Daoy (cell line): Measurements from ENCODE around the gene CST8. TPM values are rescaled to one million over a fixed set of nuclear protein-coding genes. Genes with fewer than 3 reads are reported as not detected.

Experiments used
- DNase-seq: peaks from one replicate; pipeline ENCODE4 v3.0.0-alpha.2; 2015; ENCODE audit warnings: low read depth
- total RNA-seq: library from RNA; depleted of rRNA; stranded (reverse); fragments of >200 nt; shearing (Covaris generic); gene quantifications from 2 replicates; pipeline ENCODE4 v1.2.3, GENCODE V29; 2014

CST8 gene
- total RNA-seq, 1 experiment from 2014 or later: not detected

GRCh38 chr20:23476015-23476754 lies 14.7 kb upstream of the CST8 start:
- no peak for DNase-seq

GRCh38 chr20:23477223-23477622 lies 13.7 kb upstream of the CST8 start:
- DNase-seq: no peak

GRCh38 chr20:23479043-23479442 lies 11.9 kb upstream of the CST8 start:
- DNase-seq: no peak

GRCh38 chr20:23482138-23482537 lies 8.8 kb upstream of the CST8 start:
- DNase-seq: no peak

GRCh38 chr20:23484081-23484480 lies 6.8 kb upstream of the CST8 start:
- DNase-seq: no peak

- no peak for DNase-seq
Observed at GRCh38 chr20:23488470-23488869, 2.4 kb upstream of the CST8 start.

- DNase-seq: no peak
Observed at GRCh38 chr20:23488996-23489395, 1.9 kb upstream of the CST8 start.

GRCh38 chr20:23492292-23492691 lies 1.4 kb downstream of the CST8 start:
- no peak for DNase-seq

GRCh38 chr20:23493172-23493772 lies 2.4 kb downstream of the CST8 start:
- no peak for DNase-seq

GRCh38 chr20:23497536-23497935 lies 6.6 kb downstream of the CST8 start:
- DNase-seq: no peak

GRCh38 chr20:23501926-23502325 lies 11.0 kb downstream of the CST8 start:
- no peak for DNase-seq

GRCh38 chr20:23503649-23504048 lies 12.7 kb downstream of the CST8 start:
- DNase-seq: no peak

GRCh38 chr20:23507346-23507745 lies 16.4 kb downstream of the CST8 start:
- DNase-seq: no peak

GRCh38 chr20:23508449-23509229 lies 17.7 kb downstream of the CST8 start:
- no peak for DNase-seq

GRCh38 chr20:23509247-23509913 lies 18.5 kb downstream of the CST8 start:
- no peak for DNase-seq

- DNase-seq: no peak
Observed at GRCh38 chr20:23510000-23510590, 19.2 kb downstream of the CST8 start.

- DNase-seq: no peak
Observed at GRCh38 chr20:23513164-23513563, 22.2 kb downstream of the CST8 start.

- DNase-seq: no peak
Observed at GRCh38 chr20:23514848-23515247, 23.9 kb downstream of the CST8 start.

GRCh38 chr20:23515250-23515939 lies 24.5 kb downstream of the CST8 start:
- no peak for DNase-seq

GRCh38 chr20:23517719-23518118 lies 26.8 kb downstream of the CST8 start:
- DNase-seq: no peak

GRCh38 chr20:23519556-23519955 lies 28.6 kb downstream of the CST8 start:
- no peak for DNase-seq
